Activated T-cell treated with anti-CD3 and anti-CD28 coated beads, Interleukin-2, amount 50 U/mL, for 72 hours (primary cell): Measurements from ENCODE around the gene CFHR5. TPM values are rescaled to one million over a fixed set of nuclear protein-coding genes. Genes with fewer than 3 reads are reported as not detected.
"Not testable (repeated sequence)": the region's sequence is repeated elsewhere in the genome, so short reads cannot be mapped to it uniquely, and the experiment has no call there.

Experiments
- ATAC-seq, 2 donors: fragments of 150-1000 bp; cut with Tn5 transposase; replicated peaks in 1 of 2; 2 replicates each; pipeline ENCODE4 v1.10.0; 2021; ENCODE audit warnings: moderate library complexity in 2 of 2, mild to moderate bottlenecking in 1 of 2
- DNase-seq, 2 donors: peaks; one replicate each; pipeline ENCODE4 v3.0.0; 2021 to 2022; ENCODE audit warnings: mixed read lengths in 1 of 2
- H3K27ac Mint-ChIP-seq: one replicate; pipeline ENCODE4 v1.8.0; 2022; ENCODE audit warnings: mild to moderate bottlenecking, moderate library complexity, mixed read lengths
- H3K27me3 Mint-ChIP-seq: one replicate; pipeline ENCODE4 v1.8.0; 2022; ENCODE audit warnings: low read depth, mixed read lengths
- H3K36me3 Mint-ChIP-seq, 2 donors: one replicate each; pipeline ENCODE4 v1.8.0; 2022; ENCODE audit warnings: mixed read lengths in 2 of 2, mild to moderate bottlenecking in 1 of 2; ENCODE audit not compliant: insufficient read depth in 2 of 2
- H3K4me1 Mint-ChIP-seq: one replicate; pipeline ENCODE4 v1.8.0; 2022; ENCODE audit warnings: low read depth, mixed read lengths
- H3K4me3 Mint-ChIP-seq, 2 donors: one replicate each; pipeline ENCODE4 v1.8.0; 2022; ENCODE audit warnings: mild to moderate bottlenecking in 2 of 2, mixed read lengths in 2 of 2, moderate library complexity in 2 of 2
- H3K9me3 Mint-ChIP-seq, 2 donors: one replicate each; pipeline ENCODE4 v1.8.0; 2022; ENCODE audit warnings: mixed read lengths in 2 of 2
- total RNA-seq, 2 donors: library from RNA; stranded (reverse); gene quantifications; one replicate each; pipeline ENCODE4 v1.2.3, GENCODE V29; 2022

CFHR5 gene
- total RNA-seq, 2 donors from 2014 or later: not detected

- ATAC-seq, H3K4me1 Mint-ChIP-seq, H3K27me3 Mint-ChIP-seq, DNase-seq, H3K4me3 Mint-ChIP-seq, H3K36me3 Mint-ChIP-seq, H3K27ac Mint-ChIP-seq, H3K9me3 Mint-ChIP-seq: not testable (repeated sequence)
These were observed 57.4 kb downstream of the CFHR5 start for GRCh38 chr1:197034631-197035339.

- no peak for ATAC-seq
These were observed 59.5 kb downstream of the CFHR5 start for GRCh38 chr1:197036861-197037260.

GRCh38 chr1:197041486-197042353, 64.4 kb downstream of the CFHR5 start:
- H3K27me3 Mint-ChIP-seq: no peaks in the 10 kb centered on the region
- DNase-seq (no peak), ATAC-seq (no peak)
- H3K4me1 Mint-ChIP-seq: no peaks in the 10 kb centered on the region
- H3K4me3 Mint-ChIP-seq: no peak overlapping the region
- H3K36me3 Mint-ChIP-seq: no peaks in the 10 kb centered on the region
- H3K9me3 Mint-ChIP-seq: no peaks in the 10 kb centered on the region
- H3K27ac Mint-ChIP-seq: no peak overlapping the region

More at GRCh38 chr1:197036861-197037260, 59.5 kb downstream of the CFHR5 start:
- H3K4me3 Mint-ChIP-seq: no peak overlapping the region
- no peaks in the 10 kb centered on the region for H3K9me3 Mint-ChIP-seq
- no peaks in the 10 kb centered on the region for H3K36me3 Mint-ChIP-seq
- peaks cover 6% of the 10 kb centered on the region for H3K27me3 Mint-ChIP-seq
- no peaks in the 10 kb centered on the region for H3K4me1 Mint-ChIP-seq
- no peak for DNase-seq
- H3K27ac Mint-ChIP-seq: no peak overlapping the region

GRCh38 chr1:197042676-197043341, 65.5 kb downstream of the CFHR5 start:
- Mint-ChIP-seq H3K27me3 (no peaks in the 10 kb centered on the region), H3K4me1 (no peaks in the 10 kb centered on the region), H3K9me3 (no peaks in the 10 kb centered on the region), H3K27ac (no peak overlapping the region), H3K36me3 (no peaks in the 10 kb centered on the region), H3K4me3 (no peak overlapping the region)
- DNase-seq (no peak), ATAC-seq (no peak)

- Mint-ChIP-seq H3K4me3 (no peak overlapping the region), H3K9me3 (peaks cover 0 to 4% of the 10 kb centered on the region in 2 donors), H3K27me3 (no peaks in the 10 kb centered on the region), H3K36me3 (no peaks in the 10 kb centered on the region), H3K27ac (no peak overlapping the region), H3K4me1 (no peaks in the 10 kb centered on the region)
- ATAC-seq: no peak
- no peak for DNase-seq
These were observed 71.7 kb downstream of the CFHR5 start for GRCh38 chr1:197049100-197049499.

Other genes starting within 250 kb of the CFHR5 start
- gene CFHR3, start 202.7 kb upstream of the CFHR5 start, total RNA-seq: not detected
- gene CFHR1, start 157.8 kb upstream of the CFHR5 start, total RNA-seq: not detected
- not detected for gene CFHR4, start 89.5 kb upstream of the CFHR5 start, total RNA-seq
- not detected for gene CFHR2, start 33.8 kb upstream of the CFHR5 start, total RNA-seq
- not detected for gene F13B, start 89.7 kb downstream of the CFHR5 start, total RNA-seq
- 10 to 100 TPM; 53.4 to 56.9 TPM for gene ASPM, start 169.1 kb downstream of the CFHR5 start, total RNA-seq
- 1 to 10 TPM; 6.1 to 7.4 TPM for gene ZBTB41, start 223.7 kb downstream of the CFHR5 start, total RNA-seq